ENCODE measurements around the gene COL4A1.

The COL4A1 gene

GRCh38 chr13:110280985-110281688, 25.8 kb downstream of the COL4A1 start:
- no peak for TF ChIP-seq CTCF (IDR thresholded peaks at IDR 0.05; ENCODE audit: low read depth, low read length, missing control alignments)
- H3K4me3 ChIP-seq (ENCODE audit: low read depth, low read length): no peak overlapping the region
- no peak for DNase-seq (ENCODE audit: low read depth)

- H3K4me3 ChIP-seq (ENCODE audit: low read depth, low read length): no peak overlapping the region
- TF ChIP-seq CTCF (IDR thresholded peaks at IDR 0.05; ENCODE audit: low read depth, low read length, missing control alignments): no peak
- no peak for DNase-seq (ENCODE audit: low read depth)
Observed at GRCh38 chr13:110280231-110280813, 26.6 kb downstream of the COL4A1 start.

GRCh38 chr13:110279684-110280083, 27.3 kb downstream of the COL4A1 start:
- TF ChIP-seq CTCF (IDR thresholded peaks at IDR 0.05; ENCODE audit: low read depth, low read length, missing control alignments): no peak
- no peak for DNase-seq (ENCODE audit: low read depth)
- H3K4me3 ChIP-seq (ENCODE audit: low read depth, low read length): no peak overlapping the region

DNA sequence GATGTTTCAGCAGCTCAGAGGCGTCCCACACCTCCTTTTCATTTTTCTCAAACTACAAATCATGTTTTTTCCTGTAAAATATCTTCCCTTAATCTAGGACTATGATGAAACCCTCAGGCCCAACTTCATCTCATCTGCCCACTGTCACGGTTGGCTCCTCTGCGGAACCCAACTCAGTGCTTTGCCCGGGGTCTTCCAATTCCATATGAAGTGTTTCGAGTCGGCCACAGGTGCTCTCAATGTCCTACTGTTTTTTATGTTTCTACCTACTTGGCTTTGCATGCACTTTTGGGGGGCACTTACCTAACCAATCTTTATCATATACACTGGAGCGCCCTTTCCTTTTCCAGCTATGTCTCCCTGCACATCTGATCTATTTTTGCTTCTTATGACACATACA, 28.1 kb downstream of the COL4A1 start:
- no peak for DNase-seq (ENCODE audit: low read depth)
- H3K4me3 ChIP-seq (ENCODE audit: low read depth, low read length): no peak overlapping the region
- no peak for TF ChIP-seq CTCF (IDR thresholded peaks at IDR 0.05; ENCODE audit: low read depth, low read length, missing control alignments)

DNA sequence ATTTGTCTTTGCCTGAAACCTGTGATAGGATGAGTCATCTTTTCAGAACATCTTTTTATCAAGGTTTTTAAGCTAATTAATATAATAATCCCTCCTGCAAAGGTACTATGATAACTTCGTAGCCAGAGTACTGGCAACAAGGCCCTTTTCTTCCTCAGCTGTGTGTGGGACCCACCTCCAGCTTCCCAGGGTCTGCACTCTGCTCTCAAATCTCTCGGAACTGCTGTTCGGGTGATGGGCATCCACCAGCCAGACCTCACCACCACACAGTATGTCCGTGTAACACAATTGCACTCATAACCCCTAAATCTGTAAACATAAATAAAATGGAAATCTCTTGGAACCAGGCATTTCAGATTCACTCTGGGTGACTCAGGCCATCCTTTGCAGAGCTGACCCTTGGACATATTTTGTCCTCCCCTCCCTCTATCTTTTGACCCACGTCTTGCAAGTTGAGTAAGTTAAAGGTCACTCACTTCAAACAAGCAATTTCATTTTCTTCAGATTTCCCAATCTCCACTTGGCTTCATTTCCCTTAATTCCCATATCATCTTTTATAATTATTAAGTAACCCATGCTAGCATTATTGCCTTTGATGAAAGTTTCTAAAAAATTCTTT, 29.5 kb downstream of the COL4A1 start:
- DNase-seq (ENCODE audit: low read depth): no peak
- no peak overlapping the region for H3K4me3 ChIP-seq (ENCODE audit: low read depth, low read length)
- TF ChIP-seq CTCF (IDR thresholded peaks at IDR 0.05; ENCODE audit: low read depth, low read length, missing control alignments): no peak

- no peak for TF ChIP-seq CTCF (IDR thresholded peaks at IDR 0.05; ENCODE audit: low read depth, low read length, missing control alignments)
- no peak for DNase-seq (ENCODE audit: low read depth)
- H3K4me3 ChIP-seq (ENCODE audit: low read depth, low read length): no peak overlapping the region
Observed at GRCh38 chr13:110276553-110276950, 30.4 kb downstream of the COL4A1 start.

Measured in GM12864 (cell line).